GM12873 (cell line): ENCODE measurements around the gene PRKD1.
A peak's percentile ranks its signal among the peaks of the same experiment; 100 is the strongest.

ENCODE experiments used
- CTCF ChIP-seq: IDR thresholded peaks from 2 replicates; pipeline ENCODE4 v1.5.1; 2012; ENCODE audit warnings: low read depth, mild to moderate bottlenecking, moderate library complexity, low read length, control low read depth; ENCODE audit not compliant: insufficient read depth; ENCODE audit errors: missing control alignments

PRKD1 gene

GRCh38 chr14:29805415-29806123 is 122.1 kb downstream of the PRKD1 start:
- no peak for TF ChIP-seq CTCF

- TF ChIP-seq CTCF, result no peak
Observed at GRCh38 chr14:29804481-29805266, 123.0 kb downstream of the PRKD1 start.

- no peak for TF ChIP-seq CTCF
Observed at GRCh38 chr14:29803045-29803444, 124.6 kb downstream of the PRKD1 start.

- TF ChIP-seq CTCF, result no peak
Observed at GRCh38 chr14:29802211-29802610, 125.4 kb downstream of the PRKD1 start.

- TF ChIP-seq CTCF, result peak; percentile 21
Observed at GRCh38 chr14:29800961-29801360, 126.7 kb downstream of the PRKD1 start.

- no peak for TF ChIP-seq CTCF
Observed at GRCh38 chr14:29799464-29800095, 128.1 kb downstream of the PRKD1 start.

GRCh38 chr14:29798811-29799210 is 128.8 kb downstream of the PRKD1 start:
- no peak for TF ChIP-seq CTCF
